HUDEP-2 (cell line): Measurements from ENCODE around the gene JDP2.
"Not testable (repeated sequence)": the region's sequence is repeated elsewhere in the genome, so short reads cannot be mapped to it uniquely, and the experiment has no call there.

Experiments used
- DNase-seq, 76 experiments: peaks; one replicate each; lab custom pipeline; 2025; ENCODE audit not compliant: unreplicated experiment in 76 of 76; lab: John Stamatoyannopoulos, UW

JDP2 gene, protein sequence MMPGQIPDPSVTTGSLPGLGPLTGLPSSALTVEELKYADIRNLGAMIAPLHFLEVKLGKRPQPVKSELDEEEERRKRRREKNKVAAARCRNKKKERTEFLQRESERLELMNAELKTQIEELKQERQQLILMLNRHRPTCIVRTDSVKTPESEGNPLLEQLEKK

DNA sequence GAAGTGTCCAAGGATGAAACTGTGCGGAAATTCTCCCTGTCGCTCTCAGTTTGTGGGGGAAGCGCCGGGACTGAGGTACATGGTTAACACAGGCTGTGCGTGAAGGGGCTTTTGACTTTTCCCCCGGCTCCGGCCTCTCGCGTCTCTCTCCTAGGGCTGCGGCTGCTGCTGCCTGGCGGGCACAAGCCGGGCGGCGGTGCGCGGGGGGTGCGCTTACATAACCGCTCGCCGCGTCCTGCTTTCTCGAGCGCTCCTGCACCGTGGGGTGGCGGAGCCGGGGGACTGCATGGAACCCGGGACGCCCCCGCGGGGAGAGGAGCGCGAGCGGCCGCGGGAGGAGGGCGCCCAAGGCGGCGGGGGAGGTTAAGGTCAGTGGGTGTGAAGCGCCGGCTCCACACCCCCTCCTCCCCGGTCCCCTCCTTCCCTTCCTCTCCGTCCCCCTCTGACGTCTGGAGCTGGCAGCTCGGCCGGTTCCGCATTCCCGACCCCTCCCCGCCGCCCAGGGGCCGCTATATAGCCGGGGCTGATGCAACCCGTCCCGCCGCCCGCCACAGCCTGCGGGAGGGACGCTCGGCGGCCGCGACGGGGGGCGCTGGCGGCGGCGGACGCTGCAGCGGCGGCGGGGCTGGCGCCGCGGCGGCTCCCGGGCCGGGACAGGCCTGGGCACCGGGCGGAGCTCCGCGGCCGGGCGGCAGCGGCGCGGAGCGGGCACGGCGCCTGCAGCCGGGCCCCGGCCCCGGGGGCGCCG is at the start of gene JDP2:
Gene JDP2, plus strand, starts transcription at position 541 of the 748 bp plus-strand sequence. CDS start 9,899 bp downstream, outside the sequence.
- peak in 4 of 76 experiments; percentile 5 to 21 (median 7) for DNase-seq

DNA sequence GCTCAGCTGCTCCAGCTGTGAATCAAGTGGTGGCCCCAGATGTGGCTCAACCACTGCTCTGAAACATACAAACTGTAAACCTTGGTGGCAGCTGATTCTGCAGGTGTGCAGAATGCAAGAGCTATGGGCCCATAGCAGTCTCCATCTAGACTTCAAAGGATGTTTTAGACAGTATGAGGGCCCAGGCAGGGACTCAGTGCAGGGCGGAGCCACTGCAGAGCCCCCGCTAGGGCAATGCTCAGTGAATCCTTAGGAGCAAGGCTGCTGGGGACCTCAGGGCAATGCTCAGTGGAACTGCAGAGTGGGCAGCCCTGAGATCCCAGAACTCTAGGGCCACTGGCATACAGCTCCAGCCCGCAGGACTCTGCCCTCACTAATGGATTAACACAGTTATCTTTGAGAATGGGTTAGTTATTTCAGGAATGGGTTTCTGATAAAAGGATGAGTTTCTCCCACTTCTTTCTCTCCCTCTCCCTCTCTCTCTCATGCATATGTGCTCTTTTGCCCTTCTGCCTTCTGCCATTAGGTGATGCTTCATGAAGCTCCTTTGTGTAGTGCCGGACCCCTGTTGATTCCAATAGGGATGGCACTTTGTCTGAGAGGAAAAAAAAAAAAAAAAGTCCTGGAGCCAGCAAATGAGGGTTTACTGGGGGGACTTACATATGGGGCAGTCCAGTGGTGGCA is 48.4 kb upstream of the JDP2 start:
- no peak for DNase-seq

DNA sequence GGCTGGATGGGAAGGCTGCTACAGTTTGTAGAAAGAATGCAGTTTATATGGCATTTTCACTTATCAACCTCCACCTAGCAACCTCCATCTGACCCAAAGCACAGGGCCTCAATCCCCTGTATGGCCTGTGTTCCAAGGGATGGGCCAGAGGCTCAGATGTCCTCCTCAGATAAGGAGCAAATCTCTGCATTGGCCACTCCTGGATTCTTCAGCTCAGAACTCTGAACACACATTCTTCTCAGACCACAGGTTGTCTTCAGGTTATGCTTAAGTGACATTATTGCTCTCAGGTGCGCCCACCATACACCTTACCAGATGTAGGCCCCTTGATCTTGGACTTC is 47.9 kb upstream of the JDP2 start:
- no peak for DNase-seq

DNA sequence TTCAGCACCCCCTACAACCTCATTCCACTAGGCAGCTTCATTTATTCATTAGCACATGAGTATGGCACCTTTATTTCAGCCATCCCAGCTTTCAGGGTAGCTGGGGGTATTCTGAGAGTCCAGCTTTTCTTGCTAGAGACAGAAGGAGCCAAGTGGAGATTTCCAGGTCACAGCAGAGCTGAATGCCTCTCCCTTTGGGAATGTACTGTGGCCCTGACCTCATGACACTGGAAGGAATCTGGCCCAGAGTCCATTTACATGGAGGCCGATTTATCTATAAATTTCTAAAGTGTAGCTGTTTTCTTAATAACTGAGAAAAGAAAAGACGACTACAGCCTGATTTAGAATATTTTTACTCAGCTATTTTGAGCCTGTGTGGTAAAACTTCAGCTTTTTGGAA is 47.2 kb upstream of the JDP2 start:
- no peak for DNase-seq

DNA sequence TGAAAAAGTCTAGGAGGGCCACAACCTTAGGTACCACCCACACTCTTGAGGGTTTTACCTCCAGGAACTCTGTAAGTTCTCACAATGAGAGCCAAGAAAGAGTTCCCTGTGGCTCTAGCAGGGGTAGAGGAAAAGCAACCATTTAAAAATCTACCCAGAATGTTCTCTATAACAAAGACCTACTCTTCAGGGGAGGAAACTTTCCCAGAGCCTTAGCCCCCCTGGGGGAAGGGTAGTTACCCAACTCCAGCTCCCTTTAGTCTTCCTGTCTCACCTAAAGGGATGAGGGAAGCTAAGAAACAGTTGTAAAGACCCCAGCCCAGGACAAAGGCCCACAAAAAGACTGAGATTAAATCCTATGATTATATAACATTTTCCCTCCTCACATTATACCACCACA is 46.2 kb upstream of the JDP2 start:
- no peak for DNase-seq

DNA sequence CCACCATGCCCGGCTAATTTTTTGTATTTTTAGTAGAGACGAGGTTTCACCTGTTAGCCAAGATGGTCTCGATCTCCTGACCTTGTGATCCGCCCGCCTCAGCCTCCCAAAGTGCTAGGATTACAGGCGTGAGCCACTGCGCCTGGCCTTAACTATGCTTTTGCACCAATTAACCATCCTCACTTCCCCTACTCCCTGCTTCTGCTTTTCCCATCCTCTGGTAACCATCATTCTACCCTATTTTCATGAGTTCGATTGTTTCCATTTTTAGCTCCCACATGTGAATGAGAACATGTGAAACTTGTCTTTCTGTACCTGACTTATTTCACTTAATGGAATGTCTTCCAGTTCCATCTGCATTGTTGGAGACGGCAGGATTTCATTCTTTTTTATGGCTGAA is 44.6 kb upstream of the JDP2 start:
- DNase-seq = not testable (repeated sequence)

DNA sequence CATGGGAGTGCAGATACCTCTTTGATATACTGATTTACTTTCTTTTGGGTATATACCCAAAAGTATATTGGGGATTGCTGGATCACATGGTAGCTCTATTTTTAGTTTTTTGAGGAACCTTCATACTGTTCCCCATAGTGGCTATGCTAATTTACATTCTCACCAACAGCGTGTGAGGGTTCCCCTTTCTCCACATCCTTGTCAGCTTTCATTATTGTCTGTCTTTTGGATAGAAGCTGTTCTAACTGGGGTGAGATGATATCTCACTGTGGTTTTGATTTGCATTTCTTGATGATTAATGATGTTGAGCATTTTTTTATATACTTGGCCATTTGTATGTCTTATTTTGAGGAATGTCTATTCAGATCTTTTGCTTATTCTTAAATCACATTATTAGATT is 44.1 kb upstream of the JDP2 start:
- no peak for DNase-seq

DNA sequence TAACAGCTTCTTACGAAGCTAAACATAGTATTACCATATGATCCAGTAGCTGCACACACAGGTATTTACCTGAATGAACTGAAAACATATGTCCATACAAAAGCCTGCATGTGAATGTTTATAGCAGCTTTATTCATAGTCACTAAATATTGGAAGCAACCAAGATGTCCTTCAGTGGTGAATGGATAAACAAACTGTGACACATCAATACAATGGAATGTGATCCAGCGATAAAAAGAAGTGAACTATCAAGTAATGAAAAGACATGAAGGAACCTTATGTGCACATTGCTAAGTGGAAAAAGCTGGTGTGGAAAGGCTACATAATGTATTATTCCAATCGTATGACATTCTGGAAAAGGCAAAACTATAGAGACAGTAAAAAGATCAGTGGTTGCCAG is 38.1 kb upstream of the JDP2 start:
- no peak for DNase-seq

DNA sequence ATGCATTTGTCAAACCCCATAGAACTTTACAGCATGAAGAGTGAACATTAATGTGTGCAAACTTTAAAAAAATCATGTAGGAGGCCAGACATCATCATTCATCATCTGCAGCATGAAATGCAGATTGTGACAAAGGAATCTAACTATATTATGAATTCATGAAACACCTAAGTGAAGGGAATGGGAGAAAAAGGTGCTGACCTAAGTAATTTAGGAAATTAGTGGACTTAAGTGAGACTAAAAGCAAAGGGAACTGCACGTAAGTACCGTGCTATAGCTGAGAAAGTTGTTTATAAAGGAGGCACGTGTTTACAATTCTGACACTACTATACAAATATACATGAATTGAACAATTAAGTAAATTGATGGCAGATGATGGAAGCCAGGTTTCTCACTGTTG is 37.6 kb upstream of the JDP2 start:
- no peak for DNase-seq

DNA sequence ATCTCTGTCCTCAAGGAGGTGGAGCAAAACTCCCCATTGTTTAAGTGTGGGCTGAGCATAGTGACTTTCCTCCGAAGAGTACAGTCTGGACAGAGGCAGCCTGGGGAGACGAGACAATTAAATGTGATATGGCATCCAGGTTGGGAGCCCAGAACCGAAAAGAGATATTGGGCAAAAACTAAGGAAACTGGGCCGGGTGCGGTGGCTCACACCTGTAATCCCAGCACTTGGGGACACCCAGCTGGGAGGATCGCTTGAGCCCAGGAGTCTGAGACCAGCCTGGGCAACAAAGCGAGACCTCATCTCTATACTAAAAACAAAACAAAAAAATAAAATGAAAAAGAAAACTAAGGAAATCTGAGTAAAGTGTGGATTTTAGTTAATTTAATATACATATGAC is 35.9 kb upstream of the JDP2 start:
- DNase-seq = no peak

DNA sequence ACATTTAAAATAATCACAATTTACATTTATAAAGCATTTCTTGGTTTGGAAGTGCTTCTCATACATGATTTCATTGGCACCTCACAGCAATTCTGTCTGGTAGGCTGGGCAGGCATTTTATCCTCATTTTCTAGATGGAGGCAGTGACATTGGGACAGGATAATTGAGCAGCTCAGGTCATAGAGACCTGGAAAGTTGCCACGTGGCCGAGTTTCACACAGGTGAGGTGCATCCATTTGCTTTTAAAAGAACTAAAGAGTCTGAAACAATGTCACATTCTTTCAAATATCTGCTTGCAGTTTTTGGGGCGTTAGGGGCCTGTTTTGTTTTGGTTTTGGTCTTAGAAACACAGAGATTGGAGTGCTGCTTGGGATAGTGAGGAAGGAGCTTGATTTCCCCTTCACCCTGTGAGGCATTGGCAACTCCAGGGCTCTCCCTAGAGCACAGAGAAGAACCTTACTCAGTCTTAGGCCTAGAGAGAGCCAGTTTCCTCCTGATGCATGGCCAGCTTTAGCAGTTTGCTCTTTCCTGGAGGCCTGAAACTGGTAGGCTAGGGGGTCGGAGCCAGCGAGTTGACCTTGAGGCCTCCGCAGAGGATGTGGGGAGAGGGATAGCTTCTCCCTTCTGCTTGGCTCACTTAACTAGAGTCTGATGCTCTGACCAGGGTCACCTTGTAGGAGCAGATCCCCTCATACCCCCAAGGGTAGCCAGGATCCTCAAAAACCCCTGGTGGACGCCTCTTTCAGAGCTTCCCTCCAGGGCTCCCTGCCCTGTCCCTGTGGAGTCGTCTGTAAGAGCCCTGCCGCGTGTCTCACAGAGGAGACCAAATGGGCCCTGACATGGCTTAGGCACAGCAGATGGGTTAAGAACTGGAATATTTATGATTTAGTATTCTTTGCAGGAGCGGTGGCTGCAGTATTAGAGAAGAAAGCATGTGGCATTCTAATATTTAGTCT is 34.9 kb upstream of the JDP2 start:
- DNase-seq = no peak

DNA sequence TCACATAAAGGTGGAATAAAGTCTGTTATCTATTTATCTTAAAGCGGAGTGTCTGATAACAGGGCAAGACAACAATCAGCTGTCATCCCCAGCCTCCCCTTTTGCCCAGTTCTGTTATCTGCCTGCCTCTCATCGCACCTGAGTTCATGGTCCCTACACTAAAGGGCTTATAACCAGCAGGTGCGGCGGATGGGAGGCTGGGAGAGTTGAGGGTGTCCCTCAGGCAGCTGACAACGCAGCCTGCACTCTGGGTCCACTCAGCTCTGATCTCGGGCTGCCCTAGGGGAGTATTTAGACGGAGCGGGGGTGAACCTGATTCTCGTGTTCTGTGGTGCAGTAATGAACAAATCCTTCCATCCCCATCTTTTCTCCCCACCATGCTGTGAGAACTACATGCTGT is 34.0 kb upstream of the JDP2 start:
- DNase-seq = no peak

DNA sequence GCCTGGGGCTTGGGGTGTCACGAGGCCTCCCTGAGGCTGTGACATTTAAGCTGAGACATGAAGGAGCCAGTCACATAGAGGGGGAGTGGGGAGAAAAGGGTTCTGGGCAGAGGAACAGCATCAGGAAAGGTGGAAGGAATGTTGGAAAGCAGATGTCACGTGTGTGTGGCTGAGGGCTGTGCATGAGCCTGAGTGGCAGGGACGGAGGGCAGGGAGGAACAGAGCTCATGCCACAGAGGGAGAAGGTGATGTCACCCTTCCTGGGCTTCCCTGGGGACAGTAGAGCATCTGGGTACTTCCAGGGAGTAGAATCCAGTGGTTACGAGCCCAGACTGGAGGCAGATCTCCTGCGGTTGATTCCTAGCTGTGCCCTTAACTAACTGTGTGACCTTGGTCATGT is 32.0 kb upstream of the JDP2 start:
- no peak for DNase-seq

DNA sequence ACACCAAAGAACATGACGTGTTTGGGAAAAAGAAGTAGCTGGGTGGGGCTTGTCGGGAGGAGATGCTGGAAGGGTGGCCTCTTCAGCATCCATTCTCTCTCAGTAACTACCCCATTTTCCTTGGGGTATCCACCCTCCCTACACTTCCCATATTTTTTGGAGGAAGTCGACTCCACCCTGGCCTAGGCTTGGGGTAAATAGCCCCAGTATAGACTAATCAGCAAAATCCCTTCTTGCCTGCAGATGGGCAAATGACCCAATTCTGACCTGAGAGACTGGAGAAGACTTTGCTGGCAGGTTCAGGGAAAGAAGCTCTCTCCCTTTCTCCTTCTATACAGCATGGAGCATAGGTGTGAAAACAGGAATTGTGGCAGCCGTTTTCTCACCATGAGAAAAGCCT is 28.5 kb upstream of the JDP2 start:
- DNase-seq = no peak

DNA sequence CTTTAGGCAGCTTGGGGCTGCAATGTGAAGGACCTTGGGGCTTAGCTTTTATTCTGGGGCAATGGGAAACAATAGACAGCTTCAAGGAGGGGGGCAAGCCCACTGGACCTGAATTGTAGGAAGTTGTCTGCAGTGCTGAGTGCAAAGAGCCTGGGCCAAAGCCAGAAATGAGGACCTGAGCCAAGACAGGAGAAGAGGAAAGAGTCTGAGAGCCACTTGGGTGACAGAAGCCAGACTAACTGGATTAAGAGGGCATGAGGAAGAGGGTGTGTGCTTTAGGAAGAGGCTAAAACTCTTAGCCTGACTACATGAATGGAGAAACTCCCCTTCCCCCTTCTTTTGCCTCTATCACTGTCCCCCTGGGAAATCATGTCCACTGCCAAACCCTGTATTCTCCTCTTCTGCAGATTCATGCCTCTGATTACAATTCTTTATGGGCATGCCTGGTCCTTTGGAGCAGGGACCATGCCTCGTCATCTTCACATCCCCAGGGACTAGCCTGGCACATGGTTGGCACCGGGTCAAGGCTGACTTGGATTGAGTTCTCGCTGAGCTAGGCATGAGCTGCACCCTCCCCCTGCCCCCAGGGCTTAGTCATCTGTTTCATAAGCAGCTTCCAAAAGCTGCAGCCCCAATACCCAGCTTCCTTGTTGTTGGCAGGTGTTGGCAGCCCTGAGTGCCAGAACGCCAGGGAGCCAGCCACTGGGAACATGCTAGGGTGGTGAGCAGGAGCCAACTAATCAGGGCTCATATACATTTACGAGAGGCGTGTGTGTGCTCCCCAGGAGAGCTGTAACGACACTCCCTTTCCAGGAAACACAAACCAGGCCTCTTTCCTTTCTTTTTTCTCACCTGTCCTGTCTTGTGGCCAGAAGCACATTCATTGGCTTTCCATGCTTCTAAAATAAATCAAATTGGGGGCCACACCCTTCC is 27.7 kb upstream of the JDP2 start:
- no peak for DNase-seq

DNA sequence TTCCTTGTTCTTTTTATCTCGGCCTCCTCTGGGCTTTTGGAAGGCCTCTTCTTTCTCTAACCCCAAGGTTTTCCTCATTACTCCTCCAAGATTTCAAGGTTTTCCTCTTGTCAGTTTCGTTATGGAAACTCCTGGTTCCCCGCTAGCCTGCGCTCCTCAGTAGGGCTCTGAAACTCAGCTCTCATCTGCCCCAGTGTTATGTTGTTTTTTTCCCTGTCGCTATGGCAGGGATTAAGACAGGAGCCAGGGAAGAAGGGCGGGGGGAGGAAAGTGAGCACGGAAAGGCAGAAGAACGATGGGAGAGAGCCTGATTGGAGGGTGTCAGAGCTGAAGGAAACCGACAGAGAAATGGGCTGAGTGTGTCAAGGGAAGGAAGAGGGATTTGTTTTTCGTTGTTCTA is 26.5 kb upstream of the JDP2 start:
- DNase-seq = no peak

DNA sequence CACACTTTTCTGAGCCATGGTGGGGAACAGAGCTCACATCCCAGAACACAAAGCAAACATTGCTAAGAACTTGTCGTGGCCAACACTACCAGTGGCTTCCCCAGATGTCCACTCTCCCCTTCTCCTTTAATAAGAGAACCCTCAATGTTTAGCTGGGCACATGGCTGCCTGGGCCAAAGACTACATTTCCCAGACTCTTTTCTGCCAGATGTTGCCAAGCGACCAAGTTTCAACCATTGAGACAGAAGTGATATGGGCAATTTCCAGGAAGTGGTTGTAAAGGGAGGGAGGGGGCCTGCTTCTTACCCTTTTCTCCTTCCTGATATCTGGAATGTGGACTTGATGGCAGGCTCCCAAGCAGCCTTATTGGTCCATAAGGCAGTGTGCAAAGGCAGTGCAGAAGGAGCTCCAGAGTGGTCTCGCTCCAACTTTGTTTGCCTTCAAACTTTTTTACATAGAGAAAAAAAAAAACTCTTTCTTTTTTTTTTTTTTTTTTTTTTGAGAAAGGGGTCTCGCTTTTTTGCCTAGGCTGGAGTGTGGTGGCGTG is 24.9 kb upstream of the JDP2 start:
- DNase-seq = no peak

DNA sequence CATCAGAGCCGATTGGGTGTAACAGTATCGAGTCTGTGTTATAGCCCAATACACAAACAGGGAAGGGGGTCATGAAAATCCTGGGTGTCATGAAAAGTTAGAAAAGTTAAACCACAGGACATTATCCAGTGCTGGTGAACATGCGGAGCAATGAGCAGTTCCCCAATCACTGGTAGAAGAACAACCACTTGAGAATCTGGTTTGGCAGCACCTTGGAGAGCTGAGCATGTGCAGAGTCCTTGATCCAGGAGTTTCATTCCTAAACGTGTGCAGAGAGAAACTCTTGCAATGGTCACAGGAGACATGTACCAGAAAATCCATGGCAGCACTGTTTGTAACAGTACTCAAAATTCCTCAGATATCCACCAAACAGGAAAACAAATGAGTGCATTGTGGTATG is 23.0 kb upstream of the JDP2 start:
- no peak for DNase-seq

DNA sequence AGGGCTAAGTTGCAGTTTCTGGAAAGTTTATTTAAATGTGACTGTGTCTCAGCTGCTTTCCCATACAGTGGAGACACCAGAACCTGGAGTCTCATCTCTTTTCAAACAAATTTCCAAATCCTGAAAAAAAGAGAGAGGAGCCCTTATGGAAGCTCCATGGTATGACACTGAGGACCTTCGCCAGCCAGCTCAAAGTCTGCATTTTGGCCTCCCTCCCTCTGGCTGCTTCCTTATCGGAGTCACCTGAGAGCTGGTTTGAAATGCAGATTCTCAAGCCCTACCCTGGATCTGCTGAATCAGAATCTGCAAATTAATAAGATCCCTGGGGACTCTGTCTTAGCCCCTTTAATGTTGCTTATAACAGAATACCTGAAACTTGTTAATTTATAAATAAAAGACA is 21.7 kb upstream of the JDP2 start:
- DNase-seq = no peak

DNA sequence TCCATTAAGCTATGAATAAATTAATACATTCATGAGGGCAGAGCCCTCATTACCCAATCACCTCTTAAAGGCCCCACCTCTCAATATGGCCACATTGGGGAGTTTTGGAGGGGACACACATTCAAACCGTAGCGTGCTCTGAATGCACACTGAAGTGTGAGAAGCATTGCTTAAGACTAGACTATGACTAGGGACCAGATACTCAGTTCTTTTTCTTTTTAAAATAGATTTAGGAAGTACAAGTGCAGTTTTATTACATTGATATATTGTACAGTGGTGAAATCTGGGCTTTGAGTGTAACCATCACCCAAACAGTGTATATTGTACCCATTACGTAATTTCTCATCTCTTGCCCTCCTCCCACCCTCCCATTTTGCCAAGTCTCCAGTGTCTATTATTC is 21.0 kb upstream of the JDP2 start:
- no peak for DNase-seq
